Measurements from ENCODE around the gene TMEM131L.
"Not testable (repeated sequence)": the region's sequence is repeated elsewhere in the genome, so short reads cannot be mapped to it uniquely, and the experiment has no call there.

Gene TMEM131L

DNA sequence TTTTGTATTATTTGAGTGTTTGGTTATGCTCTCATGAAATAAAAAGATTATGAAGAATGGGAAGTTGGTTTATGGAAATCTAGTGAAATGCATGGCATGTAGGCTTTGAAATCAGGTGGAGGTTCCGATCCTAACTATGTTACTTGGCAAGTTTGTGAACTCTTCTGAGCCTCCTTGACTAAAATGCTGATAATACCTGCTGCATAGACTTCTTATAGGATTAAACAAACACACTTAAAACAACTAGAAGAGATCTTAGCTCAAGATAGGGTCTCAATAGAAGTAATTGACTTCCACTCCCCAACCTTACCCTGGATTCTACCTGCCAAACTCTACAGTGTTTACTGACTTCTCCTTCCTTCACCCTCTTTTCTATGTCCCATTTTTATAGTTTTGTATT is 195.7 kb downstream of the TMEM131L start:
- DNase-seq, result no peak

DNA sequence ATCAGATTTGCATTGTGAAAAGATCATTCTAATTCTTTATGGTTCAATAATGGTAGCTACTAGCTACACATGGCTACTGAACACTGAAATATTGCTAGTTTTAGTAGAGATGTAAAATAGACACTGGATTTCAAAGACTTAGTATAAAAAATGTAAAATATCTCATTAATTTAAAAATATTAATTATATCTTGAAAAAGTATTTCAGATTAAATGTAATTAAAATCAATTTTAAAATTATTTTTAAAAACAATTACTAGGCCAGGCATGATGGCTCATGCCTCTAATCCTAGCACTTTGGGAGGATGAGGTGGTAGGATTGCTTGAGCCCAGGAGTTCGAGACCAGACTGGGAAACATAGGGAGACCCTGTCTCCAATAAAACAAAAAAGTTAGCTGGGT is 197.5 kb downstream of the TMEM131L start:
- DNase-seq, result no peak

DNA sequence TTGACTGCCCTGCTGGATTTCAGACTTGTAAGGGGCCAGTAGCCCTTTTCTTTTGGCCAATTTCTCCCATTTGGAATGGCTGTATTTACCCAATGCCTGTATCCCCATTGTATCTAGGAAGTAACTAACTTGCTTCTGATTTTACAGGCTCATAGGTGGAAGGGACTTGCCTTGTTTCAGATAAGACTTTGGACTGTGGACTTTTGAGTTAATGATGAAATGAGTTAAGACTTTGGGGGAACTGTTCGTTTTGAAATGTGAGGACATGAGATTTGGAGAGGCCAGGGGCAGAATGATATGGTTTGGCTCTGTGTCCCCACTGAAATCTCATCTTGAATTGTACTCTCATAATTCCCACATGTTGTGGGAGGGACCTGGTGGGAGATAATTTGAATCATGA is 200.3 kb downstream of the TMEM131L start:
- DNase-seq, result not testable (repeated sequence)

DNA sequence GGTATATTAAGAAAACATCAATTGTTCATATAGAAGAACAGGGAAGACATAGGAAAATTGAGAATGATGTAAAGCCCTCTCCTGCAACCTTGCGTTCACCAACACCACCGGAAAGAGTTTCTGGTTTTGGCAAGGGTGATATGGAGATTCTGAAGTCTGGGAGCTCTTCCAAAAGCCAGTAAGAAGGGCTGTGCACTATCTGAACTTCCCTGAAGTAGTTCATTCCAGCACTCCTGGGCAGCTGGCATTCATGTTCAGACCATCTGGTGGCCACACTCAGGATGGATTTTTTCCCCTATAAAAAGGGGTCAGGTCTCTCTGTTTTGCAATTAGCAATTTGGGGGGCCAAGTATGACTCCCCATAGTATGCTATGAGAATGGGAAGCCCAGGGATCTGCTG is 202.5 kb downstream of the TMEM131L start:
- no peak for DNase-seq

DNA sequence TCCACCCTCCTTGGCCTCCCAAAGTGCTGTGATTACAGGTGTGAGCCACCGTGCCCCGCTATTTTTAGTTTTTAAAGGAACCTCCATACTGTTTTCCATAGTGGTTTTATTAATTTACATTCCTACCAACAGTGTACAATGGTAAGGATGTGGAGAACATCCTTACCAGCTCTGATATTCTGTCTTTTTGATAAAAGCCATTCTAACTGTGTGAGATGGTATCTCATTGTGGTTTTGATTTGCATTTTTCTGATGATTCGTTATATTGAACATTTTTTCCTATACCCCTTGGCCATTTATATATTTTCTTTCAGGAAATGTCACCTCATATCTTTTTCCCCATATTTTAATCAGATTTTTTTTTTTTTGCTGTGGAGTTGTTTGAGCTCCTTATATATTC is 203.7 kb downstream of the TMEM131L start:
- no peak for DNase-seq

DNA sequence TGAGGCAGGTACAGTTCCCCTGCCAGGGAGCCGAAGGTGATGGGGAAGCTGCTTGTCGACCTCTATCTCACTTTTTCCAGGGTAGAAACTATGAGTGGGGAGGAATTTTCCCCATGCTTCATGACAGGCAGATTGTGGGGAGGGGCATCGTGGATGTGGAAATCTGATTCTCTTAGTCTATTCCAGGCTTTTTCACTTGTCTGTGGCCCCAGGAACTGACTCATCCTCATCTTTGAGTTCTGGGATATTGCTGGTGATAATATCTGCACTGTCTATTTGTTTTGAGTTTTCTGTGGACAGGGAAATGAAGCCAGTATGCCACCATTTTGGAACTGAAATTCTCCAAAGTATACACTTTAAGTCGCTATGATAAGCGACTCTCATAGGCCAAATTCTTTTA is 210.3 kb downstream of the TMEM131L start:
- no peak for DNase-seq

DNA sequence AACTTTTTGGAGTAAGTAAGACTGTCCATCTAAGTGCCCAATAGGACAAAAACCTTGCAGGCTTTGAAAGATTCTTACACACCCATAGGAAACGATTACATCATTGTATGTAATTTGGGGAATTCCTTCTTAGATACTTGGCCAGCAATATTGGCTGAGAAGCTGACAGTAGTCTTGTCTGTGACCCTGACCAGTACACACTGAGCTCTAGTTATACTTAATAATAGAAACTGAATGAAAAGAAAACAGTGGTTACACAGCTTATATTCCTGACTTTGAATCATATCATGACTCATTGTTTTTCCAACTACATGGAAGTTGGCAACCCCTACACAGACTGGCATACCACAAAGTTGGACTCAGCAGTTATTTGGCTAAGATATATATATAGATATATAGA is 210.8 kb downstream of the TMEM131L start:
- peak; percentile 79 for DNase-seq

DNA sequence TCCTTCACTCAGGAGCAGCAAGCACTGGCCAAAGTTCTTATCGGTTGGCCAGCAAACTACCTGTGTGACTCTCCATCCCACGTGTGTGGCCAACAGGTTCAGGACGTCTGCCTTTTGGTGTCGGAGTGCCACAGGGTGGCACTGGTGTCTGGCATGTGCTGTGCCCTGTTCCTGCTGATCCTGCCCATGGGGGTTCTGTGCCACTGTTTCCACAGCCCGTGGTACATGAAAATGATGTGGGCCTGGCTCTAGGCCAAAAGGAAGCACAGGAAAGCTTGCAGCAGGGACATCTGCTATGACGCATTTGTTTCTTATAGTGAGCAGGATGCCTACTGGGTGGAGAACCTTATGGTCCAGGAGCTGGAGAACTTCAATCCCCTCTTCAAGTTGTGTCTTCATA is 213.3 kb downstream of the TMEM131L start:
- DNase-seq, result no peak

DNA sequence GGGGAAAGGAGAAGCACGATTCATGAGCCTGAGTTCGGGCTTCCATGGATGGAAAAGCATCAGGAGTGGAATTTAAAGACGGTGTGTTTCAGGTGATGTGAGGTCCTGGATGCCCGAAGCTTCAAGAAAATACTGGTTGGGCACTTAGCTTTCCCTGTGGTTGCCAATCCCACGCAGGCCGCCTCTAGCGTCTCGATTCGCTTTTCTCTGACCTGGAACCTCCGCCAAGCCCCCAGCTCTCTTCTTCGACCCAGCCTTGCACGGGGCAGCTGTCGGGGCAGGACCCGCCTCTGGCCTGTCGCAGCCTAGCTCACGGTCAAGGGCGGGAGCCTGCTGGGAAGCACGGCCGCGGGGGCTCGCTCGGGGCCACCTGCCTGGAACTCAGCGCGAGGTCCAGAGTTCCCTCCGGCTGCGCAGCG is 217.6 kb downstream of the TMEM131L start:
- DNase-seq, result no peak

DNA sequence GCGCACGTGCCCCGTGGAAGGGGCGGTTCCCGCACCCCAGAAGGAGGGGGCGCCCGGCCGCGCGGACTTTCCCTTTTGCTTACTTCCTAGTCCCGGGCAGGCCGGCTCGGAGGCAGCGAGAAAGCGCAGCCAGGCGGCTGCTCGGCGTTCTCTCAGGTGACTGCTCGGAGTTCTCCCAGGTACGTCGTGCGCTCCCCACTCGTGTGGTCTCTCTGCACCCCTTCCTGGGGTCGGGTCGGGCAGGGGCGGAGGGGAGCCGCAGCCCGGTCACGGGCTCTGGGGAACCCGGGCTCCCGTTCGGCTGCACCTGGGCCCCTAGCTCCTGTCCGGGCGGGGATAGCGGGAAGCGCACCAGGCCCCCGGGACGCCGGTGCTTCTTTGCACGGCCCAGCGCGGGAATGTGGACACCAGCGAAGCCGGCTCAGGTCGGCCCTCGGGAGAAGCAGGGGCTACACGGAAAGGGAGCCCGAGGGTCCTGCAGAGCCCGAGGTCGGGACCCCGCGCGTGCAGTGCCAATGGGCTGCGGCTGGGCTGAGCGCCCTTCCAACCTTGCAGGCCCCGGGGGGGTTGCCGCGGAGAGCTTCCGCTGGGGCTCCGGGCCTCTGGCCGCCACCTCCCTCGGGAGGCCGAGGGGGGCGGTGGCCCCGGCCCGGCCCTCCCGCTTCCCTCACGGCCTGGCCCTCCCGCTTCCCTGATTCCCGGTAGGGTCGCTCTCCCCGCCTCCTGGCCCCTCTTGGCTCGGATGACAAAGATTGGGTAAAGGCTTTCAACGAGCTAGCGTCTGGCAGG is 218.2 kb downstream of the TMEM131L start, which contains the start of gene TLR2:
Gene TLR2, plus strand, starts transcription at position 99 of the 789 bp plus-strand sequence. CDS start 18,628 bp downstream, outside the sequence.
- no peak for DNase-seq

DNA sequence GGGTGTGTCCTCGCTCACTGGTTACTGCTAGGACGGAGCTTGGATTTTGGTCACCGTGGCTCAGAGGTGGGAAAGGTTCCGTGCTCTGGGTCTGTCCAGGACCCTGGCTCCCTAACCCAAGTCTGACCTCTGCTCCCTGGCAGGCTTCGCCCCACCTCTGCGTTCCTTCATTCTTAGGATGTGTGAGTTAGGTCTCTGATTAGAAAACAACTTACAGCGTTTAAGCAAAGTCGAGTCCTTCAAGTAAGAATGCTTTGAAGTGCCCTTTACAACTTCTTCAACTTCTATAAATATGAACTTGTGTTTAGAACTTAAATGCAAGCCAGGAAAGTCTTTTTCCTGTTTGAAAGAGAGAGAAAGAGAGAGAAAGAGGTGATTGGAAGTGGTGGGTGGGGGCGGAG is 218.8 kb downstream of the TMEM131L start:
- no peak for DNase-seq
